Raji (cell line): ENCODE results near the gene RAB7B.

Experiments
- POLR2A ChIP-seq: IDR thresholded peaks from 2 replicates; pipeline ENCODE4 v1.6.1; 2011; ENCODE audit warnings: low read depth, low read length, control low read depth; ENCODE audit not compliant: insufficient read depth

RAB7B gene

GRCh38 chr1:206030714-206031113 lies 27.5 kb upstream of the RAB7B start:
- TF ChIP-seq POLR2A, result no peak

DNA sequence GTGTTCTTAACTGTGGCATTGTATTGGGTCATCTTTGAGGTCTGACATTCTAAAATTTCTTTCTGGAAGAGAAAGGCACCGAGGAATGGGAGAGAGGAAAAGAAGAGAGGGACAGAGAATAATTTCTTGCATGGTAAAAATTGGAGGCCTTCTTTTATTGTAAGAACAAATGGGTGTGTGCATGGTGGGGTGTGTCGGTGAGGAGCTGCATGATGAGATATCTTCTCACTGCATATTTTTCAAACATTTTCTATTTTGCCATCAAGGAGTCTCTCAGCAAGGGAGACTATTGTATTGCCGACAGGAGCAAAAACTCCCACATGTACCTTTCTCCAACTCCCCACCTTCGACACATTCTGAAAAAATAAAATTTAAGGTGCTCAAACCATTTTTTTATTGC lies 27.0 kb upstream of the RAB7B start:
- no peak for TF ChIP-seq POLR2A

DNA sequence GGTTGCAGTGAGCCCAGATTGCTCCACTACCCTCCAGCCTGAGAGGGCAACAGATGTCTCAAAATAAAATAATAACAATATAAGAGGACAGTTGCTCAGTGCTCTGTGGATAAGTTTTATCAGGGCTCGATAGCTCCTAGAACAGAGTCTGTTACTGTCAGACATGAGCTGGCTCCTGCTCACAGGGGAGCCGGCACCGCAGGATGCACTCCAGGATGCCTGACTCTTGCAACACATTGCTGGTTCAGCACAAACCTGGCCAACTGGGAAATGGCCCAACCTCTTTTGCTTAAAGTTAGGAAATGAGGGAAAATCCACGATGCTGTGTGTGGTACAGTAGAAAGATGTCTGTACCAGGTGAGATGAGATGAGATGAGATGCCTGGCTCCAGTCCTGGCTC lies 26.3 kb upstream of the RAB7B start:
- no peak for TF ChIP-seq POLR2A

DNA sequence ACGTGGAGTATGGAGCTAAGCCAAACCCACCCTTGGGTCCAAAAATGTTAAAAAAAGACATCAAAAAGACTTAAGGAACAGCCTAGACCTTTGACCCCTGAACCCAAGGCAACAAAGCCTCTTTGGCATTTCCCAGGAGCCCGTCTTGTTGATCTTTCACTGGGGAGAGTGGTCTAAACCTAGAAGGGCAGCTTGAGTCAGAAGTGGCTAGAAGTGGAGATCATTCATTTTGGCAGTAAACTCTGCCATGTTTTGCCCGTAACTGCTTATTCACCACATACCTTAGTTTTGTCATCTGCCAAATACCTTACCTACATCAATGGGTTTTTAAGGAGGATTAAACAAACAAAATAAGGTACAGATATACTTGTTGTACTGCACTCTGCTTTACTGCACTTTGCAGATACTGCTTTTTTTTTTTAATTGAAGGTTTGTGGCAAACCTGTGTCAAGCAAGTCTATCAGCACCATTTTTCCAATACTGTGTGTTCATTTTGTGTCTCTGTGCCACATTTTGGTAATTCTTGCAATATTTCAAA lies 22.2 kb upstream of the RAB7B start:
- no peak for TF ChIP-seq POLR2A

GRCh38 chr1:206023695-206024094 lies 20.5 kb upstream of the RAB7B start, which contains the start of gene CTSE:
Gene CTSE, minus strand, starts transcription at chr1:206023895. Its CDS starts 104 bp downstream, at chr1:206023791.
- TF ChIP-seq POLR2A, result no peak

DNA sequence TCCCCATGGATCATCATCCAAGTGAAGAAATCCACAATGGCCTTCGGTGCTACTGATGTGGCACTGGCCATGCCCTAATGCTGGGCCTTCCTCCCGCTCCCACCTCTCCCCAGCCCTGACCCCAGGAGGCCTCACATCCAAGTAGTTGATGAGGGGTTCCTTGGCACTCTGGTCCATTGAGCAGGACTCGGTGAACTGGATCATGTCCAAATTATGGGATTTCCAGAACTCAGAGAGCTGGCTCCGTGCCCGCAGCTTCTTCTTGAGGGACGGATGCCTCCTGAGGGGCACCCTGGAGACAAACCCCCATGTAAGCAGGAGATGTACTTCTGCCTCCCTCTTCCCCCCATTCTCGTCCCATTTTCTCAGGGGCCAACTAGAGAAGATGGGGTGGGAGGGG lies 19.6 kb upstream of the RAB7B start:
- TF ChIP-seq POLR2A, result no peak

DNA sequence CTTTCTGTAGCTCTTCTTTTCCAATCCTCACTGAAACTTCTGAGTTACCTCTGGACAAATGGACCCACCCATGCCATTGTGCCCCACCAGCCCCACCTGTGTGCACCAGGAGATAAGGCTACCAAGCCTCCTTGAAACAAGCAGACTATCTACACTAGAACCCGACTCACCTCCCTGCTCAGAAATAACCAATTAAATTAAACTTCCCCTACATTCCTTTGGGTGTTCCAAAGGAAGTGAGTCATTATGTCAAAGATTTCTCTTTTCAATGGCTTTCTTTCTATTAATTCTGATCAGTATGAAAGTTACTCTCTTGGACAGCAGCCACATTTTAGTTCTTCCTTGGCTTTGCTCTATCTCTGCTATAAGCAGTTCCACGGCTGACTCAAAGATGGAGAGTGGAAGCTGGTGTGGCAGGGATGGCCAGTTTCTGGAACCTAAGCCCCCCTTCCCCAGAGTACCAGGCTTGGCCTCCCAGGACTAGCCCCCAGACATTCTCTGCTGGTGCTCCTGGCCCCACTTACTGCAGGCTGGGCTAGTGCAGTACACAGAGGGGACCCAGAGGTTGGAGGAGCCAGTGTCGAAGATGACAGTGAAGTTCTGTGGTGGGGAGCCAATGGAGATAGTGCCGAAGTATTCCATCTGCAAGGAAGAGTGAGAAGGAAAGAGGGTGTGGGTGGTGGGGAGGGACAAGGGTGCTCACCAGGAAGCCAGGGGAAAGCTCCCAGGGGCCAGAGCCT lies 18.6 kb upstream of the RAB7B start:
- no peak for TF ChIP-seq POLR2A

- no peak for TF ChIP-seq POLR2A
Observed at GRCh38 chr1:206021008-206021625, 17.9 kb upstream of the RAB7B start.

DNA sequence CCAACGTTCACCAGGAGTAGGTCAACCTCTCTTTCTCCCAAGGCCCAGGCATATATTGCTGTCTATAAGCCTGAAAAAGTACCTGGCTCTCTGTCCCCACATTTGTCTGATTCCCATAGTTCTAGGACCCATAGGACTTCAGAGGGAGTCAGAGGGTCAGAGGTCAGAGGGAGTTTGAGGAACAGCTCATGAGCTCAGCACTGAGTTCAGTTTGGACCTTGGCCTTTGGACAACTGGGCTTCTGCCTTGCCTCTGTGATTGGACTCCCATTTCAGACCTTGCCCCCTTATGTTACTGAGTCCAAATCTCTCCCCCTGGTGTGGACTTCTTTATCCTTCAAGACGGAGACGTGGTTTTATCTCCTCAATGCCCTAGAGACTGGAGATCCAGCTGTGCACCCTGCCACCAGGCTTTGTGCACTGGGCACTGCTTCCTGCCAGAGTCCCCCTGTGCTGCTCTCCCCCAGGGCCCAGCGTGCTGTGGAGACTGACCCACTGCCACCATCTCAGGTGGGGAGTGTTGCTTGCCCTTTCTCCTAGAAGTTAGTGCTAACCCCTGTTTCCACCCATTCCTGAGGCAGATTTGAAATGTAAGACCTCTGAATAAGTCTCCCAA lies 17.3 kb upstream of the RAB7B start:
- TF ChIP-seq POLR2A, result no peak

DNA sequence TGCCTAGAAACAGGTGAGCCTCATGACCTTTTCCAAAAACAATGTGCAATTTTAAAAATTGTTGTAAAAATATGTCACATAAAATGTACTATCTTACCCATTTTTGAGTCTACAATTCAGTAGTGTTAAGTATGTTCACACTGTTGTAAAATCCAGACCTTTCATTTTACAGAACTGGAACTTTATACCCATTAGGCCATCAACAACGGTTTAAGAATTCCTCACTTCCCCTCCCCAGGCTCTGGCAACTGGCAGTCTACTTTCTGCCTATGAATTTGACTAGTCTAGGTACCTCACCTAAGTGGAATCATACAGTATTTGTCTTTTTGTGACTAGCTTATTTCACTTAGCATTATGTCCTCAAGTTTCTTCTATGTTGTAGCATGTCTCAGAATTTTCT lies 11.9 kb upstream of the RAB7B start:
- no peak for TF ChIP-seq POLR2A

- no peak for TF ChIP-seq POLR2A
Observed at GRCh38 chr1:206014601-206015000, 11.4 kb upstream of the RAB7B start.

DNA sequence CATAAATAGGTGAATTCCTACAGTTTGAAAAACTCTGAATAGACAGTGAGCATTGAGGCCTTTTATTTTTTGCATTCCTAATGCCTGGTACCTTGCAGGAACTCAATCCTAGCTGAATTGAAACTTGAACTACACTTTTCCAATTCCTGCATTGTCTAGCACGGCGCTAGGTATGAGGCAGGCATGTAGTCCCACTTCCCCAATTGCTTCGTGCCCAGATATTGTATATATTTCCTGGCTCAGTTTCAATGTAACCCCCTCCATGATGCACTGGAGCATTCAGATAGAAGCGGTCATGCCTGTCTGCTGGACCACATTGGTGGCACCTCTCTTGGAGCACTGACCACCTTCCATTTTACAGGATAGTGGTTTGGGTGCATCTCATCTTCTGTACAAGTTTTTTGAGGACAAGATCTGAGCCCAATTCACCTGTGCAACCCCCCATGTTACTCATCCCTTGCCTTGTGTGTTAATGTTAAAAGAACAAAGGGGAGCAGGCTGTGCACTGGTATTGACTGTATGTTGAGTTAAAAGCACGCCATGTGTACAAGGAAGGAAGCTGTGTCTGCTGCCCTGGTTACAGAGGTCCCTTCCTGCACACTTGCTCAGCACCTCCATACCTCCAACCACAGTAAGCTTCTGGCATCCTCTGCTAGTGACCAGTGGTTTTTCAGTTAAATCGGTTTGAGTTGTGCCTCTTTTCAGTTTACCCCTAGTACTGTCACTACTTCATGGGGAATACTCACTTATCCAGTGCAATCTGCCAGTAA lies 10.0 kb upstream of the RAB7B start:
- no peak for TF ChIP-seq POLR2A

DNA sequence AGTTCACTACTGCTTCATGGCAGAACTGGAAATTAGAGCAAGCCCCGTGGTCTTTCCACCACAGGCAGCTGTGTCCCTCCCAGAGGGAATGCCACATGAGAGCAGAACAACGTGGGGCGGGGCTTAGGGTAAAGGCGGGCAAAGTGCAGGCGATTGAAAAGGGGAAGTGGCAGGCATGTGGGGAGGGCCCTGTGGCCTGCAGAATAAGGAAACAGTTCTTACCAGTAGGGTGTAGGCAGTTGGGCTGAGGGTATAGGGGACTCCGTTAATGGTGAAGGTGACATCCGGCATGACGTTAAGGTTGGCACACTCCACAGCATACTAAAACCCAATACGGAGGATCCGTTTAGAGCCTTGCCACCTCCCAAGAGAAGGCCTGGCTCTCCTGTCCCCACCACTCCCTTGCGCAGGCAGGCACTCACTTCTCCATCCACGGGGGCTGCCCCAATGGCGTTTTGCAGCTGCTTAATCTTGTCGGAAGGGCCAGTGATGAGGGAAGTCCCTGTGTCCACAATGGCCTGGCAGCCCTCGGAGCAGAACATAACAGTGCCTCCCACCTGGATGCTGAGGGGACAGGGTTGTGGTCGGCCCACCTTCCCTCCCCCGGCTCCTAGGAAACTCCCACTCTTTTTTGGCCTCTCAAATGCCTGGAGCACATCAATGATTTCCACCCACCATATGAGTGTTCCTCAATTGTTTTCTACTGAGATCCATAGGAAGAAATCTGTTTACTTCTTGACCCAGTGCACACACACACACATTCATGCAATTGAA lies 9.1 kb upstream of the RAB7B start:
- TF ChIP-seq POLR2A, result peak; percentile 79

DNA sequence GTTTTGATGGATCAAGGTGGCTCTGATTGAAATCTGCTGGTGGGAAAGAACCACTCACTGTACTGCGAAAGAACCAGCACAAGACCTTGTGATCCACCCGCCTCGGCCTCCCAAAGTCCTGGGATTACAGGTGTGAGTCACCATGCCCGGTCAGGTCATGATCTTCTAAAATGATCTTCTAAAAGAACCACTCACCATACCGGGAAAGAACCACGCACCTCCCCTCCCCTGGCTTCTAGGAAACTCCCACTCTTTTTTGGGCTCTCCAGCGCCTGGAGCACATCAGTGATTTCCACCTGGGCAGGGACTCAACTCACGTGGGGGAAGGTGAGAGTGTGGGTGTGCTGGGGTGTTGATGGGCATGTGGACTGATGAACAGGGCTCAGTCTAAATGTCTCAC lies 7.9 kb upstream of the RAB7B start:
- no peak for TF ChIP-seq POLR2A
